Ovary (tissue), 9 donors: ENCODE measurements around the gene OPRL1. TPM values are rescaled to one million over a fixed set of nuclear protein-coding genes. Genes with fewer than 3 reads are reported as not detected.

Experiments
- DNase-seq, 5 donors: peaks; one replicate each; pipeline ENCODE4 v3.0.0-alpha.2; 2019 to 2020
- H3K27ac ChIP-seq, 2 donors: fragments of 200-600 bp; one replicate each; pipeline versions ENCODE4 v1.5.1 to v1.8.0; 2019 to 2022
- H3K27me3 ChIP-seq: fragments of 200-600 bp; one replicate; pipeline ENCODE4 v1.8.0; 2022
- H3K36me3 ChIP-seq: fragments of 200-600 bp; sonication (generic); one replicate; pipeline ENCODE4 v1.5.1; 2019
- H3K4me1 ChIP-seq: one replicate; pipeline ENCODE4 v1.8.1; 2013; ENCODE audit warnings: mild to moderate bottlenecking, moderate library complexity; ENCODE audit not compliant: insufficient read depth
- H3K4me3 ChIP-seq: fragments of 200-600 bp; sonication (generic); one replicate; pipeline ENCODE4 v1.5.1; 2017
- H3K9me3 ChIP-seq, 2 donors: fragments of 200-600 bp in 1 of 2; sonication (generic) in 1 of 2; one replicate each; pipeline versions ENCODE4 v1.5.1 to v1.8.1; 2013 to 2019; ENCODE audit warnings: mild to moderate bottlenecking in 1 of 2, moderate library complexity in 1 of 2
- CTCF ChIP-seq, 3 donors: fragments of 450-650 bp in 2 of 3; fragments of 200-600 bp in 1 of 3; IDR thresholded peaks; one replicate each; pipeline versions ENCODE4 v1.5.1 to v1.8.0; 2016 to 2022; ENCODE audit warnings: antibody characterized with exemption in 3 of 3, mild to moderate bottlenecking in 1 of 3
- EP300 ChIP-seq: sonication (generic); formaldehyde crosslinking; IDR thresholded peaks from one replicate; pipeline ENCODE4 v1.6.1; 2017; ENCODE audit warnings: antibody characterized with exemption
- POLR2A ChIP-seq: fragments of 450-650 bp; IDR thresholded peaks from one replicate; pipeline ENCODE4 v1.6.1; 2017; ENCODE audit warnings: antibody characterized with exemption, mild to moderate bottlenecking, moderate library complexity
- WGBS, 3 donors: extraction: QIAGEN DNeasy Blood & Tissue Kit in 1 of 3; methylation state at CpG; one replicate each; pipeline versions ENCODE4 v1.1.5 to v1.1.7; 2013 to 2017; 5-methylcytosine and 5-hydroxymethylcytosine counted together
- intact Hi-C, 4 donors: fragments of 100-400 bp; cut with DNase I; formaldehyde crosslinking; loops; one replicate each; pipeline versions ENCODE4 v1.11.0 to v1.15.1; 2022 to 2023
- polyA plus RNA-seq, 2 donors: library from polyadenylated mRNA; stranded (reverse); fragments of 200-250 nt in 1 of 2; fragments of 350-450 nt in 1 of 2; fragmentation: Illumina TruSeq in 1 of 2; extraction: RNeasy Lipid Tissue Mini Kit (QIAGEN cat#74804) in 1 of 2; gene quantifications; one replicate each; pipeline ENCODE4 v1.2.3, GENCODE V29; 2013 to 2014
- total RNA-seq, 7 donors: library from RNA; depleted of rRNA in 2 of 7; stranded (reverse); fragments of >200 nt in 2 of 7; fragmentation: NEBNext Ultra II Directional in 3 of 7; extraction: Animal tissue kit (Norgen Biotek cat#: 25700) in 3 of 7; gene quantifications; one replicate each; pipeline versions ENCODE4 v1.1.0 to v1.2.4, GENCODE V29; 2016 to 2023
- donor health status: DM: no; HTN: no; CAD: no; lungs with moderate emphysema.
- donor health status: DM: no; HTN: no; CAD: no.
- donor health status: Bipolar disorder and iron deficiency.
- donor health status: DM: yes; HTN: yes; CAD: no.
- donor health status: DM: no; HTN: no; CAD: no.
- donor health status: DM: yes; HTN: yes; CAD: no.

OPRL1 gene
- total and polyA plus RNA-seq, 9 donors, result 0.12 to 0.80 (median 0.43) TPM

- TF ChIP-seq EP300, result no peak
- no peak for TF ChIP-seq CTCF (IDR thresholded peaks at IDR 0.05)
- no peak for TF ChIP-seq POLR2A
- WGBS, 3 donors, result 79 to 84% (median 80%) methylated on average over 4 of the region's 4 CpGs
- no peak overlapping the region for H3K4me3 ChIP-seq
- no peak for DNase-seq
- no peak overlapping the region for H3K27ac ChIP-seq
- no peaks in the 10 kb centered on the region for H3K36me3 ChIP-seq
- no peaks in the 10 kb centered on the region for H3K27me3 ChIP-seq
- intact Hi-C loops, result no loop called here
- H3K4me1 ChIP-seq, result no peaks in the 10 kb centered on the region
- no peaks in the 10 kb centered on the region for H3K9me3 ChIP-seq
Observed at GRCh38 chr20:64095455-64095854, 15.6 kb downstream of the OPRL1 start.

GRCh38 chr20:64095927-64096326 lies 16.0 kb downstream of the OPRL1 start:
- 87 to 94% (median 90%) methylated on average over 11 of the region's 11 CpGs for WGBS, 3 donors
- H3K4me1 ChIP-seq, result no peaks in the 10 kb centered on the region
- no peak overlapping the region for H3K27ac ChIP-seq
- DNase-seq, result no peak
- H3K9me3 ChIP-seq, result no peaks in the 10 kb centered on the region
- no peaks in the 10 kb centered on the region for H3K36me3 ChIP-seq
- no peak overlapping the region for H3K4me3 ChIP-seq
- H3K27me3 ChIP-seq, result no peaks in the 10 kb centered on the region
- intact Hi-C loops, result no loop called here
- TF ChIP-seq EP300 (no peak), CTCF (IDR thresholded peaks at IDR 0.05) (no peak), POLR2A (no peak)

DNA sequence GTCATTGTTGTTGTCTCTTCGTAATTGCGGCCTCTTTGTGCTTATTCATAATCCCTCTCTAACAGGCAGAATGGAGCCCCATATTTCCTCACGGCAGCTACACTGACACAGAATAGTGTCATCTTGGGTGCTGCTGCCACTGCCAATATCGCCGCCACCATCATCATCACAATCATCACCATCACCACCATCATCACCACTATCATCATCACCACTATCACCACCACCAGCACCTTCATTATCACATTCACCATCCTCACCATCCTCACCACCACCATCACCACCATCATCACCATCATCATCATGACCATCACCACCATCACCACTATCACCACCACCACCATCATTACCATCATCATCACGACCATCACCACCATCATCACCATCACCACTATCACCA lies 16.7 kb downstream of the OPRL1 start:
- Histone ChIP-seq H3K9me3 (no peaks in the 10 kb centered on the region), H3K4me3 (no peak overlapping the region), H3K4me1 (no peaks in the 10 kb centered on the region), H3K27me3 (no peaks in the 10 kb centered on the region), H3K36me3 (no peaks in the 10 kb centered on the region), H3K27ac (no peak overlapping the region)
- TF ChIP-seq CTCF (IDR thresholded peaks at IDR 0.05) (no peak), POLR2A (no peak), EP300 (no peak)
- DNase-seq, result no peak
- intact Hi-C loops, result no loop called here
- 77 to 98% (median 80%) methylated on average over 6 of the region's 6 CpGs for whole genome bisulfite sequencing, 3 donors

DNA sequence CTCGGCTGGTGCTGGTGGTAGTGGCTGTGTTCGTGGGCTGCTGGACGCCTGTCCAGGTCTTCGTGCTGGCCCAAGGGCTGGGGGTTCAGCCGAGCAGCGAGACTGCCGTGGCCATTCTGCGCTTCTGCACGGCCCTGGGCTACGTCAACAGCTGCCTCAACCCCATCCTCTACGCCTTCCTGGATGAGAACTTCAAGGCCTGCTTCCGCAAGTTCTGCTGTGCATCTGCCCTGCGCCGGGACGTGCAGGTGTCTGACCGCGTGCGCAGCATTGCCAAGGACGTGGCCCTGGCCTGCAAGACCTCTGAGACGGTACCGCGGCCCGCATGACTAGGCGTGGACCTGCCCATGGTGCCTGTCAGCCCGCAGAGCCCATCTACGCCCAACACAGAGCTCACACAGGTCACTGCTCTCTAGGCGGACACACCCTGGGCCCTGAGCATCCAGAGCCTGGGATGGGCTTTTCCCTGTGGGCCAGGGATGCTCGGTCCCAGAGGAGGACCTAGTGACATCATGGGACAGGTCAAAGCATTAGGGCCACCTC lies 18.7 kb downstream of the OPRL1 start:
- WGBS, 3 donors, result 94 to 96% (median 94%) methylated on average over 27 to 28 of the region's 28 CpGs
- Histone ChIP-seq H3K36me3 (no peaks in the 10 kb centered on the region), H3K27me3 (no peaks in the 10 kb centered on the region), H3K4me3 (no peak overlapping the region), H3K4me1 (no peaks in the 10 kb centered on the region), H3K27ac (no peak overlapping the region), H3K9me3 (no peaks in the 10 kb centered on the region)
- DNase-seq, result no peak
- TF ChIP-seq POLR2A, result no peak
- TF ChIP-seq CTCF (IDR thresholded peaks at IDR 0.05), result no peak
- TF ChIP-seq EP300, result no peak
- intact Hi-C loops, result no loop called here
